Gastrocnemius medialis (tissue), 4 donors: ENCODE measurements around the gene ALX4. TPM values are rescaled to one million over a fixed set of nuclear protein-coding genes. Genes with fewer than 3 reads are reported as not detected.

Source experiments
- ATAC-seq, 2 donors: fragments of 150-250 bp; one replicate each; pipeline ENCODE4 v1.9.1; 2016
- DNase-seq, 2 donors: peaks; one replicate each; pipeline ENCODE4 v3.0.0-alpha.2; 2019
- H3K27ac ChIP-seq, 4 donors: fragments of 200-600 bp; sonication (generic); 1 replicate in 1 of 4; 2 replicates in 3 of 4; pipeline ENCODE4 v1.5.1; 2016 to 2018; ENCODE audit warnings: mild to moderate bottlenecking in 2 of 4, moderate library complexity in 1 of 4
- H3K27me3 ChIP-seq, 3 donors: fragments of 200-600 bp; sonication (generic) in 2 of 3; 1 replicate in 1 of 3; 2 replicates in 2 of 3; pipeline versions ENCODE4 v1.5.1 to v1.6.0; 2016 to 2019; ENCODE audit warnings: mild to moderate bottlenecking in 1 of 3, moderate library complexity in 1 of 3
- H3K36me3 ChIP-seq, 2 donors: fragments of 200-600 bp; sonication (generic) in 1 of 2; one replicate each; pipeline ENCODE4 v1.5.1; 2017 to 2018
- H3K4me1 ChIP-seq, 2 donors: fragments of 200-600 bp; sonication (generic) in 1 of 2; one replicate each; pipeline ENCODE4 v1.5.1; 2016 to 2017; ENCODE audit warnings: mild to moderate bottlenecking in 2 of 2
- H3K4me3 ChIP-seq, 4 donors: fragments of 200-600 bp; sonication (generic) in 3 of 4; 1 replicate in 1 of 4; 2 replicates in 3 of 4; pipeline ENCODE4 v1.5.1; 2016 to 2019; ENCODE audit warnings: mild to moderate bottlenecking in 2 of 4
- H3K9me3 ChIP-seq, 3 donors: fragments of 200-600 bp; sonication (generic) in 2 of 3; 1 replicate in 1 of 3; 2 replicates in 2 of 3; pipeline ENCODE4 v1.5.1; 2016 to 2019
- CTCF ChIP-seq, 5 experiments: fragments of 450-650 bp in 3 of 5; fragments of 200-600 bp in 2 of 5; sonication (generic) in 2 of 5; IDR thresholded peaks in 4 of 5; conservative IDR thresholded peaks in 1 of 5; 1 replicate in 4 of 5; 2 replicates in 1 of 5; pipeline ENCODE4 v1.5.1; 2016 to 2019; ENCODE audit warnings: antibody characterized with exemption in 5 of 5, mild to moderate bottlenecking in 3 of 5, moderate library complexity in 3 of 5
- POLR2A ChIP-seq, 2 donors: fragments of 450-650 bp; IDR thresholded peaks; one replicate each; pipeline ENCODE4 v1.6.1; 2017; ENCODE audit warnings: antibody characterized with exemption in 2 of 2, mild to moderate bottlenecking in 2 of 2, moderate library complexity in 2 of 2
- in situ Hi-C, 4 donors: fragments of 200-750 bp; cut with MboI; loops; one replicate each; pipeline versions ENCODE4 v1.15.0 to v1.8.0; 2017; ENCODE audit warnings: low sequenced_read_pairs in 4 of 4
- intact Hi-C: fragments of 100-400 bp; cut with DNase I; formaldehyde crosslinking; loops from one replicate; pipeline ENCODE4 v1.15.1; 2023; ENCODE audit warnings: low total_unique reads
- total RNA-seq, 4 donors: library from RNA; depleted of rRNA; stranded (reverse); fragments of >200 nt; gene quantifications; one replicate each; pipeline versions ENCODE4 v1.1.0 to v1.2.3, GENCODE V29; 2016

The ALX4 gene
- total RNA-seq, 4 donors from 2014 or later = 0.07 to 0.12 TPM; not detected in 2

- TF ChIP-seq POLR2A (IDR thresholded peaks at IDR 0.05) (no peak), CTCF (IDR thresholded peaks at IDR 0.05 in 4 of 5, conservative IDR thresholded peaks at IDR 0.05 in 1 of 5) (no peak)
- no peaks in the 10 kb centered on the region for H3K27me3 ChIP-seq
- intact Hi-C loops = no loop called here
- H3K4me3 ChIP-seq = no peak overlapping the region
- no peaks in the 10 kb centered on the region for H3K36me3 ChIP-seq
- no peaks in the 10 kb centered on the region for H3K9me3 ChIP-seq
- in situ Hi-C loops = loop anchor here in 1 of 4 donors (25.0 kb wide), 1 partner anchor 168 kb away; no protein-coding TSS in a partner anchor
- DNase-seq (no peak), ATAC-seq (no peak)
- no peak overlapping the region for H3K27ac ChIP-seq
- no peaks in the 10 kb centered on the region for H3K4me1 ChIP-seq
Measured at GRCh38 chr11:44280257-44280656, 29.7 kb downstream of the ALX4 start.

DNA sequence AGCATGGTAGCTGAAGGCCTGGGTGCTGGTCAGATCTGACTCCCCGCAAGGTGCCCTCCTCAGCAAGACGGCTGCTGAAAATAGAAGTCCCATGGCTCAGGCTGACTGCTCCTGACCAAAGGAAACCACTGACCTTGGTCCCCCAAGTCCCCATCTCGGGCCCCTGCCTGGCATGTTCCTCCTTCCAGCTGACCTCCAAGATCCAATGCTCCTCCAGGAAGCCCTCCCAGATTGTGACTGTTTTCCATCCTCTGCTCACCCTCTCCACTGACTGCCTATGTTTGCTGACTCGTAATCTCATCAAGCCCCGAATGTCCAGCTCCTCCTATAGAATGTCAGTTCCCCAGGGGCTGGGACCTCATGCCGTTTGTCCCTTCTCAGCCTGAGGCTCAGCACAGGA is 30.5 kb downstream of the ALX4 start:
- no peak for ATAC-seq
- H3K27ac ChIP-seq = no peak overlapping the region
- H3K4me1 ChIP-seq = no peaks in the 10 kb centered on the region
- no peaks in the 10 kb centered on the region for H3K36me3 ChIP-seq
- no peaks in the 10 kb centered on the region for H3K27me3 ChIP-seq
- H3K9me3 ChIP-seq = no peaks in the 10 kb centered on the region
- intact Hi-C loops = no loop called here
- no peak overlapping the region for H3K4me3 ChIP-seq
- DNase-seq = no peak
- no peak for TF ChIP-seq CTCF (IDR thresholded peaks at IDR 0.05 in 4 of 5, conservative IDR thresholded peaks at IDR 0.05 in 1 of 5)
- no peak for TF ChIP-seq POLR2A (IDR thresholded peaks at IDR 0.05)
- in situ Hi-C loops = loop anchor here in 1 of 4 donors (25.0 kb wide), 1 partner anchor 167 kb away; no protein-coding TSS in a partner anchor

GRCh38 chr11:44277196-44278090 is 32.5 kb downstream of the ALX4 start:
- Histone ChIP-seq H3K27me3 (no peaks in the 10 kb centered on the region), H3K4me3 (no peak overlapping the region), H3K27ac (no peak overlapping the region), H3K4me1 (no peaks in the 10 kb centered on the region), H3K36me3 (no peaks in the 10 kb centered on the region), H3K9me3 (no peaks in the 10 kb centered on the region)
- in situ Hi-C loops = loop anchor here in 1 of 4 donors (25.0 kb wide), 1 partner anchor 165 kb away; no protein-coding TSS in a partner anchor
- TF ChIP-seq POLR2A (IDR thresholded peaks at IDR 0.05) = no peak
- no peak for TF ChIP-seq CTCF (IDR thresholded peaks at IDR 0.05 in 4 of 5, conservative IDR thresholded peaks at IDR 0.05 in 1 of 5)
- intact Hi-C loops = no loop called here
- DNase-seq (no peak), ATAC-seq (no peak)

- Histone ChIP-seq H3K36me3 (no peaks in the 10 kb centered on the region), H3K9me3 (no peaks in the 10 kb centered on the region), H3K27ac (no peak overlapping the region), H3K4me3 (no peak overlapping the region), H3K4me1 (no peaks in the 10 kb centered on the region), H3K27me3 (no peaks in the 10 kb centered on the region)
- DNase-seq (no peak), ATAC-seq (no peak)
- intact Hi-C loops = no loop called here
- in situ Hi-C loops = loop anchor here in 1 of 4 donors (25.0 kb wide), 1 partner anchor 164 kb away; no protein-coding TSS in a partner anchor
- TF ChIP-seq POLR2A (IDR thresholded peaks at IDR 0.05) = no peak
- TF ChIP-seq CTCF (IDR thresholded peaks at IDR 0.05 in 4 of 5, conservative IDR thresholded peaks at IDR 0.05 in 1 of 5) = no peak
Measured at GRCh38 chr11:44275961-44276550, 33.9 kb downstream of the ALX4 start.
